GM23248 (cell line): ENCODE data around the gene L1CAM. TPM values are rescaled to one million over a fixed set of nuclear protein-coding genes. Genes with fewer than 3 reads are reported as not detected.

Experiments
- DNase-seq: peaks from one replicate; pipeline ENCODE4 v3.0.0-alpha.2; 2015
- H2AFZ ChIP-seq: fragments of 200-600 bp; sonication (generic); 2 replicates; pipeline ENCODE4 v1.6.1; 2016; ENCODE audit warnings: antibody characterized with exemption
- H3F3A ChIP-seq: fragments of 200-600 bp; sonication (generic); 2 replicates; pipeline ENCODE4 v1.6.1; 2016; ENCODE audit warnings: mild to moderate bottlenecking, antibody characterized with exemption, mixed run types; ENCODE audit not compliant: insufficient read depth
- H3K27ac ChIP-seq: fragments of 200-600 bp; sonication (generic); 2 replicates; pipeline ENCODE4 v1.5.1; 2016; ENCODE audit warnings: mild to moderate bottlenecking
- H3K27me3 ChIP-seq: fragments of 200-600 bp; sonication (generic); replicated peaks from 2 replicates; pipeline ENCODE4 v1.6.1; 2016; ENCODE audit warnings: mild to moderate bottlenecking; ENCODE audit not compliant: insufficient read depth
- H3K36me3 ChIP-seq: fragments of 200-600 bp; sonication (generic); 2 replicates; pipeline ENCODE4 v1.6.1; 2016; ENCODE audit warnings: low read depth, mild to moderate bottlenecking
- H3K4me1 ChIP-seq: fragments of 200-600 bp; sonication (generic); 2 replicates; pipeline ENCODE4 v1.6.1; 2016; ENCODE audit warnings: mild to moderate bottlenecking; ENCODE audit not compliant: insufficient read depth
- H3K4me2 ChIP-seq: fragments of 200-600 bp; sonication (generic); one replicate; pipeline ENCODE4 v1.6.1; 2016; ENCODE audit warnings: mild to moderate bottlenecking; ENCODE audit not compliant: unreplicated experiment
- H3K4me3 ChIP-seq: fragments of 200-600 bp; sonication (generic); 2 replicates; pipeline ENCODE4 v1.5.1; 2016; ENCODE audit warnings: mild to moderate bottlenecking
- H3K79me2 ChIP-seq: fragments of 200-600 bp; sonication (generic); 2 replicates; pipeline ENCODE4 v1.6.1; 2016; ENCODE audit warnings: mild to moderate bottlenecking; ENCODE audit not compliant: insufficient read depth
- H3K9ac ChIP-seq: fragments of 200-600 bp; sonication (generic); 2 replicates; pipeline ENCODE4 v1.6.1; 2016; ENCODE audit warnings: mild to moderate bottlenecking
- H3K9me2 ChIP-seq: fragments of 200-600 bp; sonication (generic); 2 replicates; pipeline ENCODE4 v1.6.1; 2016; ENCODE audit warnings: mixed run types, mild to moderate bottlenecking, moderate library complexity; ENCODE audit not compliant: insufficient read depth
- H3K9me3 ChIP-seq: fragments of 200-600 bp; sonication (generic); one replicate; pipeline ENCODE4 v1.6.1; 2017; ENCODE audit warnings: low read depth
- H4K20me1 ChIP-seq: fragments of 200-600 bp; sonication (generic); 2 replicates; pipeline ENCODE4 v1.6.0; 2016; ENCODE audit not compliant: insufficient read depth
- EZH2 ChIP-seq: fragments of 200-600 bp; sonication (generic); IDR thresholded peaks from 2 replicates; pipeline ENCODE4 v1.6.1; 2018; ENCODE audit warnings: antibody characterized with exemption, mild to moderate bottlenecking; ENCODE audit not compliant: insufficient read depth, poor library complexity, severe bottlenecking
- EZH2phosphoT487 ChIP-seq: fragments of 200-600 bp; sonication (generic); IDR thresholded peaks from 2 replicates; pipeline ENCODE4 v1.6.1; 2018; ENCODE audit warnings: antibody characterized with exemption, moderate library complexity, mild to moderate bottlenecking, low read depth; ENCODE audit not compliant: insufficient read depth
- WGBS, 2 experiments: methylation state at CpG; one replicate each; pipeline ENCODE4 v1.1.6; 2015 to 2017; ENCODE audit warnings: low lambda C conversion rate in 2 of 2, low coverage in 1 of 2; ENCODE audit errors: missing lambda C conversion rate in 2 of 2; 5-methylcytosine and 5-hydroxymethylcytosine counted together
- in situ Hi-C: fragments of 300-500 bp; cut with MboI; formaldehyde crosslinking; loops from 2 replicates; pipeline ENCODE4 v1.15.0; 2020
- polyA plus RNA-seq: library from polyadenylated mRNA; unstranded; fragments of >200 nt; fragmentation: Nextera tagmentation; extraction: Ambion mirVana; gene quantifications from 2 replicates; pipeline ENCODE4 v1.2.1, GENCODE V29; 2016
- total RNA-seq: library from RNA; depleted of rRNA; stranded (reverse); fragments of >200 nt; shearing (Covaris generic); gene quantifications from 2 replicates; pipeline ENCODE4 v1.2.3, GENCODE V29; 2014

L1CAM gene
- total and polyA plus RNA-seq, 2 experiments from 2014 or later: 0.38 to 1.9 TPM

DNA sequence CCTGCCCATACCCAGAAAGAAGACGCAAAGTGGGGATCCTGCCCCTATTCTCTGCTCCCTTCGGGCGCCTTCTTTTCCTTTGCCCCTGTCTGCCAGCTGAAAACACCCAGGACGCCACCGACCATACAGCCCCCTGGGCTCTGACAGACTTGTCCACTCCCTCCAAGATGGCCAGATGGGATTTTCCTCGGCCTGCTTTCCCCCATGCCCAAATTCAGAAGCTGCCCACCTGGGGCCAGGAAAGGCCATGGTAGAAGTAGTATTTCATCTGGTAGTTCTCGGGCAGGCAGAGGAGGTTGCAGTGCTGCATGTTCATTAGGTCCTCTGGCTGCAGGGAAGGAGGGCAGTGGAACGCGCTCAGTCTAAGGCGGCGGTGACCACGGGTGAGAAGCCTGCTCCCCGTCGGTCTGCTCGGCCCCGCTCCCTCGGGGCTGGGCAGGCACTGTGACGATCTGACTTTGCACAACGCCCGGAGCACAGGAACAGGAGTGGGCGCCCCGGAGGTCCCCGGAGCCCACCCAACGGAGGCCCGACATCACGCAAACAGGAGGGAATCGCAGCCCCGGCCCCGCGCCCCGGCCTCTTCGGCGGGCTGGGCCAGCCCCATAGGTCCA, 48.3 kb upstream of the L1CAM start:
- Histone ChIP-seq H3K4me1 (no peaks in the 10 kb centered on the region), H3K4me3 (peak overlapping the region; percentile 86), H3K79me2 (peaks cover 41% of the 10 kb centered on the region), H2AFZ (peak overlapping the region; percentile 51; the same call in 1 of the 2 replicates), H3K9me3 (no peaks in the 10 kb centered on the region), H3K27ac (peak overlapping the region; percentile 45), H3K36me3 (no peaks in the 10 kb centered on the region), H4K20me1 (no peaks in the 10 kb centered on the region), H3K27me3 (no peaks in the 10 kb centered on the region), H3K9ac (peak overlapping the region; percentile 85), H3K9me2 (no peaks in the 10 kb centered on the region), H3F3A (0 out of 2 replicates have a peak, but pooled peaks cover 2% of the 10 kb centered on the region), H3K4me2 (peak overlapping the region; percentile 91)
- DNase-seq: no peak
- in situ Hi-C loops: loop anchor here (10.0 kb wide), 1 partner anchor 179 kb away; no protein-coding TSS in a partner anchor
- 2 to 5% methylated on average over 10 to 17 of the region's 33 CpGs for WGBS, 2 experiments
- TF ChIP-seq EZH2phosphoT487 (no peak), EZH2 (no peak)

DNA sequence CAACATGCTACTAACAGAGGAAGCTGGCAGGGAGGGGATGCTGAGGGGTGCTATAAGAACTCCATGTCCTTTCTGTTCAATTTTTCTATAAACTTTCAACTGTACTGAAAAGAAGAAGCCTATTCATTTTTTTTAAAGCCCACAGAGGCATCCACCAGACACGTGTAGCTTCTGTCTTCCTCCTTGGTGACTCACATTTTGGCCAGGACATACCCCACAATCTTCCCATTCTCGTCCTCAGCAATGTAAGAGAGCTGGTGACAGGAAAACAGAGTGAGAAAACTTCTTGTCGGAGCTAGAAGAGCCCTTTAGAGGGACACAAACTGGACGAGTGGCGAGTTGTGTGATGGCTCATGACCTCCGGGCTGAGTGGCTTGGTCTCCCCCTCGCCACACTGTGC, 47.8 kb upstream of the L1CAM start:
- 0% methylated on average over 3 to 7 of the region's 7 CpGs for WGBS, 2 experiments
- Histone ChIP-seq H3K4me3 (peak overlapping the region; percentile 86), H3K4me2 (peak overlapping the region; percentile 91), H3K27me3 (no peaks in the 10 kb centered on the region), H3K27ac (peak overlapping the region; percentile 45), H2AFZ (0 out of 2 replicates have a peak overlapping the region, but pooled peaks have one; percentile 51), H3K9me3 (no peaks in the 10 kb centered on the region), H3K9me2 (no peaks in the 10 kb centered on the region), H4K20me1 (no peaks in the 10 kb centered on the region), H3K79me2 (peaks cover 41% of the 10 kb centered on the region), H3K36me3 (no peaks in the 10 kb centered on the region), H3K4me1 (no peaks in the 10 kb centered on the region), H3K9ac (peak overlapping the region; percentile 85), H3F3A (0 out of 2 replicates have a peak, but pooled peaks cover 6% of the 10 kb centered on the region)
- in situ Hi-C loops: loop anchor here (10.0 kb wide), 1 partner anchor 179 kb away; no protein-coding TSS in a partner anchor
- peak; percentile 75 for DNase-seq
- no peak for TF ChIP-seq EZH2
- no peak for TF ChIP-seq EZH2phosphoT487

GRCh38 chrX:153932220-153932915, 46.4 kb upstream of the L1CAM start:
- Histone ChIP-seq H3F3A (0 out of 2 replicates have a peak, but pooled peaks cover 6% of the 10 kb centered on the region), H3K27ac (no peak overlapping the region), H3K9me2 (no peaks in the 10 kb centered on the region), H3K4me1 (no peaks in the 10 kb centered on the region), H3K79me2 (peaks cover 41% of the 10 kb centered on the region), H3K36me3 (no peaks in the 10 kb centered on the region), H3K9me3 (no peaks in the 10 kb centered on the region), H3K4me2 (no peak overlapping the region), H3K4me3 (no peak overlapping the region), H3K9ac (no peak overlapping the region), H2AFZ (no peak overlapping the region), H4K20me1 (no peaks in the 10 kb centered on the region), H3K27me3 (no peaks in the 10 kb centered on the region)
- in situ Hi-C loops: loop anchor here (10.0 kb wide), 1 partner anchor 178 kb away; no protein-coding TSS in a partner anchor
- 78 to 88% methylated on average over 4 to 11 of the region's 13 CpGs for WGBS, 2 experiments
- TF ChIP-seq EZH2: no peak
- TF ChIP-seq EZH2phosphoT487: no peak
- DNase-seq: no peak

DNA sequence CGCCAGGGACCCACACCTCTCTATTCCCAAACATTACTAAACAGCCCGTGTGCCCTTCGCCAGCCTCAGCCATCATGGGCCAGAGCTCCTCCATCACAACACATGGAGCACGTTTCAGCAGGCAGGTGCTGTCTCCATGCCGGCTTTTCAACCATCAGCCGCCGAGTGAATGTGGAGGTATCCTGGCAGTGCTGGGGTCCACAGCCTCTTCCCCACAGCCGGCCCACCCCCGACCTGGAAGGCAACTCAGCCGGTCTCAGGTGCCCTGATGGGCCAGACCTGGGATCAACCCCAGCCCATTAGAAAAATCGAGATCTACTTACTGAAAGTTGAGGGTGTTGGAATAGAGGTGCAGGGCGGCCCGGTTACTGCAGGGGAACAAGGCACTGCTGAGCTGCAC, 45.8 kb upstream of the L1CAM start:
- Histone ChIP-seq H3K27ac (no peak overlapping the region), H3K36me3 (no peaks in the 10 kb centered on the region), H2AFZ (no peak overlapping the region), H4K20me1 (no peaks in the 10 kb centered on the region), H3K9me3 (no peaks in the 10 kb centered on the region), H3K4me1 (no peaks in the 10 kb centered on the region), H3K79me2 (peaks cover 41% of the 10 kb centered on the region), H3F3A (0 out of 2 replicates have a peak, but pooled peaks cover 6% of the 10 kb centered on the region), H3K9ac (no peak overlapping the region), H3K4me2 (no peak overlapping the region), H3K27me3 (no peaks in the 10 kb centered on the region), H3K9me2 (no peaks in the 10 kb centered on the region), H3K4me3 (no peak overlapping the region)
- in situ Hi-C loops: loop anchor here (10.0 kb wide), 1 partner anchor 177 kb away; no protein-coding TSS in a partner anchor
- DNase-seq: no peak
- WGBS, 2 experiments: 84 to 87% methylated on average over 12 of the region's 13 CpGs
- TF ChIP-seq EZH2phosphoT487 (no peak), EZH2 (no peak)
